ENCODE results near the gene SKI.

Gene SKI

GRCh38 chr1:2233997-2234761, 6.1 kb downstream of the SKI start:
- no peak for TF ChIP-seq GATA3 (IDR thresholded peaks at IDR 0.05; ENCODE audit: low read depth, low read length)
- TF ChIP-seq GATA2 (IDR thresholded peaks at IDR 0.05; ENCODE audit: low read depth, low read length): no peak

- TF ChIP-seq GATA3 (IDR thresholded peaks at IDR 0.05; ENCODE audit: low read depth, low read length): no peak
- no peak for TF ChIP-seq GATA2 (IDR thresholded peaks at IDR 0.05; ENCODE audit: low read depth, low read length)
Measured at GRCh38 chr1:2234762-2235113, 6.6 kb downstream of the SKI start.

- no peak for TF ChIP-seq GATA2 (IDR thresholded peaks at IDR 0.05; ENCODE audit: low read depth, low read length)
- no peak for TF ChIP-seq GATA3 (IDR thresholded peaks at IDR 0.05; ENCODE audit: low read depth, low read length)
Measured at GRCh38 chr1:2235300-2235998, 7.3 kb downstream of the SKI start.

GRCh38 chr1:2236695-2237677, 8.9 kb downstream of the SKI start:
- TF ChIP-seq GATA2 (IDR thresholded peaks at IDR 0.05; ENCODE audit: low read depth, low read length): no peak
- no peak for TF ChIP-seq GATA3 (IDR thresholded peaks at IDR 0.05; ENCODE audit: low read depth, low read length)

- TF ChIP-seq GATA3 (IDR thresholded peaks at IDR 0.05; ENCODE audit: low read depth, low read length) (no peak), GATA2 (IDR thresholded peaks at IDR 0.05; ENCODE audit: low read depth, low read length) (no peak)
Measured at GRCh38 chr1:2237773-2238172, 9.7 kb downstream of the SKI start.

- TF ChIP-seq GATA2 (IDR thresholded peaks at IDR 0.05; ENCODE audit: low read depth, low read length) (no peak), GATA3 (IDR thresholded peaks at IDR 0.05; ENCODE audit: low read depth, low read length) (no peak)
Measured at GRCh38 chr1:2238361-2239012, 10.4 kb downstream of the SKI start.

- TF ChIP-seq GATA3 (IDR thresholded peaks at IDR 0.05; ENCODE audit: low read depth, low read length): no peak
Measured at GRCh38 chr1:2239013-2239370, 10.9 kb downstream of the SKI start.

- TF ChIP-seq GATA3 (IDR thresholded peaks at IDR 0.05; ENCODE audit: low read depth, low read length): no peak
- no peak for TF ChIP-seq GATA2 (IDR thresholded peaks at IDR 0.05; ENCODE audit: low read depth, low read length)
Measured at GRCh38 chr1:2239384-2239985, 11.4 kb downstream of the SKI start.

GRCh38 chr1:2240270-2241156, 12.4 kb downstream of the SKI start:
- TF ChIP-seq GATA3 (IDR thresholded peaks at IDR 0.05; ENCODE audit: low read depth, low read length): no peak
- no peak for TF ChIP-seq GATA2 (IDR thresholded peaks at IDR 0.05; ENCODE audit: low read depth, low read length)

- TF ChIP-seq GATA3 (IDR thresholded peaks at IDR 0.05; ENCODE audit: low read depth, low read length) (no peak), GATA2 (IDR thresholded peaks at IDR 0.05; ENCODE audit: low read depth, low read length) (no peak)
Measured at GRCh38 chr1:2241820-2242219, 13.7 kb downstream of the SKI start.

- no peak for TF ChIP-seq GATA2 (IDR thresholded peaks at IDR 0.05; ENCODE audit: low read depth, low read length)
- TF ChIP-seq GATA3 (IDR thresholded peaks at IDR 0.05; ENCODE audit: low read depth, low read length): no peak
Measured at GRCh38 chr1:2242814-2243725, 15.0 kb downstream of the SKI start.

GRCh38 chr1:2247760-2248126, 19.6 kb downstream of the SKI start:
- TF ChIP-seq GATA2 (IDR thresholded peaks at IDR 0.05; ENCODE audit: low read depth, low read length) (no peak), GATA3 (IDR thresholded peaks at IDR 0.05; ENCODE audit: low read depth, low read length) (no peak)

All from SH-SY5Y (cell line).